HG03378 (cell line): Measurements from ENCODE around the gene C1QTNF6.
"Not testable (repeated sequence)": the region's sequence is repeated elsewhere in the genome, so short reads cannot be mapped to it uniquely, and the experiment has no call there.

Experiments used
- ATAC-seq: cut with Tn5 transposase; IDR thresholded peaks from one replicate; pipeline ENCODE4 v1.9.1; 2021; ENCODE audit warnings: mild to moderate bottlenecking, moderate library complexity; ENCODE audit not compliant: unreplicated experiment

C1QTNF6 gene

DNA sequence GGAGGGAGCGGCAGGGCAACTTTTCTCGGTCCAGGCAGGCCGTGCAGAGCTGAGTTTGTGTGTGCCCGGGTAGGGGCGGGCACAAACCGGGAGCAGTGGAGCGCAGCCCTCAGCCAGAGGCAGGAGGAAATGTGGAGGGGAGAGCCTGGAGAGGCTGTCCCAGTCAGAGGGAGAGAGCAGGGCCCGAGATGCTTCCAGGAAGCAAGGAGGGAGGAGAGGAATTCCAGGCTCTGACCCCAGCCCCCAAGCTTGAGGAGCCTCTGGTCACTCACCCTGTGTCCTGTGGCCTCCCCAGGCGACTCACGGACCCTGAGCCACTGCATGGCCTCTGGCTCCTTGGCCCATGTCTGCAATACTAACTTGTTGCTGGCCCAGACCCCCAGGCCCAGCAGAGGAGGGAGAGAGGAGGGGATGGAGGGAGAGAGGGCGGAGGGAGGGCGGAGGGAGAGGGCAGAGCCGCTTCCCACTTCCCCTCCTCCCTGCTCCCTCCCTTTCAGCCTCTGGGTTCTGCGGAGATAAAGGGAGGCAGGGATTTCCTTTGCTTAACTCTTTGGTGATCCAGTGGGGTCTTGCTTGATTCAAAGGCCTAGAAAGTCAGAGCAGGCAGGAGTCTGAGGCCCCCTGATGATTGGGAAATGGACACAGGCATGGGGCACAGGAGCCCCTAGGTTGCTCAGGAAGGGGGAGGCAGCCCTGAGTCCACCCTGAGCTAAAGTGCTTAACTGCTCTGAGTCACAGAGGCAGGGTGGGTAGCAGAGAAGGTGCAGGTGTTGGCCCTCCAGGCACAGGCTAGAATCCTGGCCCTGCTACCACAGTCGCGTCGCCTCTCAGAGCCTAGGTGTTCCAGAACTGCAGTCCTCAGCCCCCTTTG, at the start of gene C1QTNF6:
C1QTNF6 (minus strand) TSS at position 357 of the 871 bp plus-strand sequence; CDS start at position 323, 34 bp downstream.
- no peak for ATAC-seq

DNA sequence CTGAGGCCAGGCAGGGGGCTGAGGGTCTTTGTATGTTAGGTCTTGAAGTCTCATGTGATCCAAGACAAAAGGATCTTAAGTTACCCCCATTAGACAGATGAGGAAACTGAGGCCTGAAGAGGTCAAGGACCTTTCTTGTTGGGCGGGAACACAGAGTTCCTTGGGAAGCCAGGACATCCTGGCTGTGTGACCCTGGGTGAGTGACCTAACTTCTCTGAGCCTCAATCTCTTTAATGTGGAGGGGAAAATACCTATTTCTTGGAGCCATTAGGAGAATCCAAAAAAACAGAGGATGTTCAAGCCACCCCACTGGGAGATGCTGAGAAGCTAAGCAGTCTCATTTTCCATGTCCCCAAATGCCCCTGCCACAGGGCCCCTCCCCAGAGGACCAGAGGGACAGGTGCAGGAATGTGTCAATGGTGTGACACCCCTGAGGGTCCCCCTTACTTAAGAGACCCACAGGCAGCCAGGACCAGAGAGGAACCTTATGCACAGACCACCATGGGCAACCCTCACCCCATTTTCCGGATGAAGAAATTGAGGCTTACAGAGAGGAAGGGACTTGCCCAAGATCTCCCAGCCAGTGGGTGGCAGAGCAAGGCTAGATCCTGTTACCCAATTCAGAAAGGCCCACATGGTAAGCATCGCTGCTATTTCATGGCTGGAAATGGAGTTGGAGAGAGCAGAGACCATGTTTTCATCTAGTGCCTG, 48.0 kb upstream of the C1QTNF6 start:
- ATAC-seq = no peak

DNA sequence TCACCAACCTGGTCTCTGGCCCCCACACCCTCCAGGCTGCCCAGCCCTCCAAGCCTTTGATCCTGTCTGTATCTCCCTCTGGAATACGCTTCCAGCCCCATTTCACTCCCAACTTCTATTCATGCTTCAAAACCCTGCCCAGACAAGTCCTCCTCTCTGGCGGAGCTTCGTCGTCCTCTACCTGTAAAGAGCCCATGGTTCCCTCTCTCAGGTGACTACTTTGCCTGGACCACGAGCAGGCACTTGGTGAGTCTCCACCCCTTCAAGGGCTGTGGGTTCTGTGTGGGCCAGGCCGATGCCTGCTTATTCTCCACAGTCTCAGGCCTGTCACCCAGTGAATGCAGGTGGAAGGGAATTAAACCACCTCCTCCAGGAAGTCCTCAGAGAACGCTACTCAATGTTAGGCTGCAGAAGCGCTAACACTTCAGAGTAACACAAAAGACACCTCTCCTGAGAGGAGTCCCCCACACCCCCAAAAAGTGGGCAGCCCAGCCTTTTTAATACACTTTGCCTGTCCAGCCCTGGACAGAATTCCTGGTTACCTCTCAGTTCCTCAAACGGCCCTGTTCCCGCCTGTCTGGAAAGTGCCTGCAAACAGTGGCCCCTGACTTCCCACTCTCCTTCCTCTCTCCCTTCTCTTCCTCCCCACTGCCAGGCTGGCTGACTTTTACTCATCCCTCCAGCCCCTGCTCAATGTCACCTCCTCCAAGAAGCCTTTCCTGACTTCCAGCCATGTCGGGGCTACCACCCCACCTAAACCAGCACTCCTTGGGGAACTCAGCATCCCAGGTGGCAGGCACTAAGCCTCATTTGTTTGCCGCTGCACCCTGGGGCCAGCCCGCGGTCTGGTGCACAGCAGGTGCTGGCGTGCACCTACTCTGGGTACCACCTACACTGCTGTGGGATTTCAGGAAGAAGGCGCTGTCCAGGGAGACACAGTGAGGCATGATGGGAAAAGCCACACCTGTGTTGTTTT, 47.0 kb upstream of the C1QTNF6 start:
- no peak for ATAC-seq

DNA sequence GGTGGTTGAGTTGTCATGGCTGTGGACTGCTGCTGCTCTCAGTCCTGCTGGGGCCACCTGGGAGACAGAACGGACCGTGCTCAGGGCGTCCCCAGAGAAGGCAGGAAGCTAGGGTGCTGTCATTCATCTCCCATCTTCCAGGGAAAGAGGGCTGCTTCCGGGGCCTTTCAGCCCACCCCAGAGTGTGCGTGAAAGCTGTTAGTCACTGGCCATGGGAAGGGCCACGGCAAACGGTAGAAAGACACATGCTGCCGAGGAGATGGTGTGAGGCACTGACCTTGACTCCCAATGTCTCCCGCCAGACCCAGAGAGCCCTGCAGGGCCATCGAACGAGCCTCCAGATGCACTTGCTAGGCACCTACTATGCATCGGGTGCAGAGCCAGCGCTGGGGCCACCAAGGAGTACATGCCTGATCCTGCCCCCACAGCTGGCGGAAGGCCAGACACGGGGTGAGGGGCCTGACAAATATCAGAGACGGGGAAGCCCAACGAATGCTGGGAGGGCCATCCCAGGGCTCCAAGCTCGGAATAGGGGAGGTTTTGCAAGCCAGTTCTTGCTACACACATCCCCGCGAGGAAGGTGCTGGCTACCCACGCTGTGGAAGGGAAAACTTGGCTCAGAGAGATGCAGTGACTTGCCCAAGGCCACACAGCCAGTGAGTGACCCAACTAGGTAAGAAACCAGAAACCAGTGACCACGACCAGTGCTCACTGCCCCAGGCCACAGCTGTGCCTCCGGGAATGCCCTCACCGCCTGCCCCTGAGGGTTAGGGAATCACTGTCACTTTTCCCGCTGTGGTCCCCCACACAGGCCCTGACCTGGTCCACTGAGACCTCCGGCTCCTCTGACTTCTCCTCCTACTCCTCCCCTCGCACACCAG, 45.9 kb upstream of the C1QTNF6 start:
- ATAC-seq = no peak

DNA sequence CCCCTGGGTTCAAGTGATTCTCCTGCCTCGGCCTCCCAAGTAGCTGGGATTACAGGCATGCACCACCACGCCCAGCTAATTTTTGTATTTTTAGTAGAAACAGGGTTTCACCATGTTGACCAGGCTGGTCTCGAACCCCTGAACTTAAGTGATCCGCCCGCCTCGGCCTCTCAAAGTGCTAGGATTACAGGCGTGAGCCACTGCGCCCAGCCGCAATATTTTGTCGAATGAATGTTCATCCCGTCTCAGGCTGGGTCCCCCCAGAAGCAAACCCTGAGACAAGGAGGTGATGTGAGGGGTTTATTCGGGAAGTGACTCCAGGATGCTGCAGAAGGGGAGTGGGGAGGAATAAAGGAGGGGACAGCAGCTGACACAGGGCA, 45.3 kb upstream of the C1QTNF6 start:
- ATAC-seq = not testable (repeated sequence)

DNA sequence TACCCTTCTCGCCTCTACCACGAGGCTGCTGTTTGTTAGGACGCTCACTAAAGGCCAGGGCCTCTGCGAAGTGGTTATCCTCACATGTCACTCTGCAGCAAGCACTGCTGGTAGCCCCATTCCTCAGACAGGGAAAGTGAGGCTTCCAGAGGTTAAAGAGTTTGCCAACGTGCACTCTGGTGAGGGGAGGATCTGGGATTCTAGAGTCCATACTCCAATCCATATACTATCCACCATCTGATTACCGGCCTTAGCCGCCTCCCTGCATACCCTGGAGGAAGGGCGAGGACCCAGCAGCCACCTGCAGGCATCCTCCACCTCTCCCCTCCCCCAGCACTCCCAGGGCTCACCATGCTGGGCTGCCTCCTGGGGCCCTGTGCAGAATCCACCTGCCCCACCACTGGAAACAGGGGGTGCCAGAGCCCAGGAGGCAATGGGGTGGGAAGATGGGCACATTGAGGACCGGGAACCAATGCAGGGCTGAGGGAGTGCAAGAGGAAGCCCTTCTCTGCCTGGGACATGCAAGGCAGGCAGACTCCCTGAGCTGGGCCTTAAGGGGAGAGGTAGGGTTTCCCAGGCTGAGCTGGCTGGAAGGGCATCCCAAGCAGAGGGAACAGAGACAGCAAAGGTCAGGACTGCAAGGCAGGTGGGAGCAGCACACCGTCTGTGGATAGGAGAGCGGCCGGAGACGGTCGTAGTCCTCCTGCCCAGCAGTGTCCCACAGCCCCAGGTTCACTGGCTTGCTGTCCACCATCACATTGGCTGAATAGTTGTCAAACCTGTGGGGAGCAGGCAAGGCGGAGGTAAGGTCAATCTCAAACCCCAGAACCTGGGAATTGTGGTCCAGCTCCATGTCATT, 44.3 kb upstream of the C1QTNF6 start:
- no peak for ATAC-seq

DNA sequence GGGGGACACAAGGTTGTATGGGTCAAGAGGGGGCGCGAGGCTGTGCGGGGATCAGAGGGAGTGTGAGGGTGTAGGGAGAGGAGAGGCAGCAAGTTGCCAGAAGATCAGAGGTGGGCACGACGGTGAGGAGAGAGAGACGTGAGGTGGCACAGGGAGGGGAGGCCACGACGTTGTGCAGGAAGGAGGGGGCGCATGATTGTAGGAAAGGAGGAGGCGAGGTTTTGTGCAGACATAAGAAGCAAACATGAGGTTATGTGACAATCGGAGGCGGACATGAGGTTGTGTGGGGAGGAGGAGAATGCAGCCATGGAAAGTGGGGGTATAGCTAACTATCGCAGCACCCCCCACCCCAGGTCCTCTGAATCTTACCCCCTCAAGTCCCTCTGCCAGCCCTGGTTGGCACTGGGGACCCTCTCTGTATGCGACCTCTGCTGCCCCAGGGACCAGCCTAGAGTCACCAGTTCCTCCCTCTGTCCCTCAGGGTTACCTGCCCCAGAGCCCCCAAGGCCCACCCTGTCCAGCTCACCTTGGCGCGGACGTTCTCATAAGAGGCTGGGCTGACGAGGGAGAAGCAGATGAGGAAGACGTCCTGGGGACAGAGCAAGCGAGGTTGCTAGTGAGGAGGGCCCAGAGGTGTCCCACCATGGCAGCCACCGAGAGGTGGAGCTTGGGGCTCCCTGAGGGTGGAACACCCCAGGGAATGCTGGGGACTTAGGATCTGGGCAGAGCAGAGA, 43.5 kb upstream of the C1QTNF6 start:
- ATAC-seq = no peak

DNA sequence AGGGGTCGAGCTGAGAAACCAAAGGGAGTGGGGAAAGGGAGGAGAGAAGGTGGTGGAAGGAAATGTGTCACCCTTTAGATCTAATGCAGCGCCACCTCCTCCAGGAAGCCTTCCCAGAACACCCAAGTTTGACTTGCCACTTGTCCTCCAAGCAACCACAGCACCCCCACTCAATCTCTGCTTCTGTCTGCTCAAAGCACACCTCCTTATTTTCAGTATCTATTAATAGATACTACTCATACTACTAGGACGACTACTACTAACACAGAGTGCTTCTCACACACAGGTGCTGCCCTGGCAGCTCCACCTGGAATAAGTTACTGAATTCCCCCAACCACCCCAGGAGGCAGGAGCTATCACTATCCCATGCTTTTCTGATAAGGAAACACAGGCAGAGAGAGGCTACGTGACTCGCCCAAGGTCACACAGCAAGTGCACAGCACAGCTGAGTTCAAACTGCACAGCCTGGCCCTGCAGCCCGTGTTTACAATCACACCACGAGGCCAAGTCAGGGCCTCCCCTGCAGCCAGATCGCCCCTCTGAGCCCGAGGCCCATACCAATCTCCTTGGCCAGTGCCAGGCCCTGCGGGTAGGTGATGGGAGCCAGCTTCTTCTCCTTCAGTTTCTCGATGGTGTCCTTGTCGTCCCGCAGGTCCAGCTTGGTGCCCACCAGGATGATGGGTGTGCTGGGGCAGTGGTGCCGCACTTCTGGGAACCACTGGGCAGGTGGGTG, 42.8 kb upstream of the C1QTNF6 start:
- ATAC-seq = peak; percentile 52

DNA sequence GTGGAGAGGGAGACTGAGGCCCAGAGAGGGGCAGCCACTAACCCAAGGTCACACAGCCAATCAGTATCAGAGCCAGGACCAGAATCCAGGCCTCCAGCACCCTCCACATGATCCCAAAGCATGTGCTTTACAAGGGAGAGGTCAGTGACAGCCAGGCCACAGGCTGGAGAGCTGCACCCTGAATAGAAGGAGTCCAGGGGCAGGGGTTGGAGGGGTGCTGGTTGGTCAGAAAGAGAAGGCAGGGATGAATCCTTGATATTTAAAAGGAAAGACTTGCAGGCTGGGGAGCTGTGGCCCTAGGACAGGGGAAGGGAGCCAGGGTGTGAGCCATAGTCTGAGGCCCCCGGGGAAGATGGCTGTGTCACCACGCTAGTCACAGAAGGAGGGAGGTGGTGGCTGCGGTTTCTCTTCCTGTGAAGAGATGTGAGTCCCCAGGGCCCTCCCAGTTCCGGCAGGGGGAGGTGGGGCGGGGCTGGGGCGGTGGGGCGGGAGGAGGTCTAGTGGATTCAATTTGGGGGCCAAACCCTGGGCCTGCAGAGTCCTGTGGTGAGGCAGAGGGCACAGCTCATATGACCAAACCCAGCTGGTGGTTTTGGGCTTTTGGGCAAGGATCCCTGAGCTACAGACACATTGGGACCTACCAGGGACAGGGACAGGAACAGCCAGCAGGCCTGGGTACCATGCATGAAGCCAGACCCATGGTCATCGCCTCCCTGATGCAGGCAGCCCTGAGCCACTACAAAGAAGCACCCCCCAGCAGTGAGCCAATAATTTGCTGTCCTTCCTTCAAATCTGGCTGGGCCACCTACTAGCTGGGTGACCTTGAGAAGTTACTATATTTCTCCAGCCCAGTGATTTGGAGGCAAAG, 42.0 kb upstream of the C1QTNF6 start:
- no peak for ATAC-seq

DNA sequence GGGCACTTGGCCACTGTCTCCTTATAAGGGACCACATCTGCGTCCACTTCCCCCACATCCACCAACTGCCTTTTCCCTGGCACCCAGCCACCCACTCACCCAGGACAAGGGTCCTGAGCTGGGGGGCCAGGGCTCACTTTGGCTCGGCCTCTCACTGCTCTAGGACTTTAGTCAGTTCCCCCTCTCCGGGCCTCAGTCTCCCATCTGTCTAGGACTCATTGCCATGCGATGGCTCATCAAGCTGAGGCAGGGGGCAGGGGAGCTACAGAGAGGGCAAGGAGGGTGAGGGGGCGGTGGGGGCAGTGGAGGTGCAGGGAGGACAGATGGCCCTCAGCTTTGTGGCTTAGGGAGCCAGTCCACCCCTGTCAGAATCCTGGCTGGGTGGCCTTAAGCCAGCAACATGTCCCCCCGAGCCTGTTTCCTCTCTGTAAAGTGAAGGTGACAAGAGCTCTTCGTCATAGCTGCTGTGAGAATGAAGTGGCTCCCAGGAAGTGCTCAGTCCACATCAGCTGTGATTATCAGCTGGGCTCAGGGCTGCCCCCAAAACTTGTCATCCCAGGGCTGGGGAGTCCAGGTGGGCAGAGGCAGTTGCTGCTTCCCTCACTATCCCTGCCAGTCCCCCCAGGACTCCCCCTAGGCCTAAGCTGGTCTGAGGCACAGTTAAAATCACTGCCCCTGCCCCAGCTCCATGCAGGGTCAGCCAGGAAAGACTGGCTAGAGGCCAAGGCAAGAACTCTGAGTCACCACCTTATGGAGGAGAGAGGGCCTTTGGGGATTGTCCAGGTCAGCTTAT, 41.2 kb upstream of the C1QTNF6 start:
- no peak for ATAC-seq

DNA sequence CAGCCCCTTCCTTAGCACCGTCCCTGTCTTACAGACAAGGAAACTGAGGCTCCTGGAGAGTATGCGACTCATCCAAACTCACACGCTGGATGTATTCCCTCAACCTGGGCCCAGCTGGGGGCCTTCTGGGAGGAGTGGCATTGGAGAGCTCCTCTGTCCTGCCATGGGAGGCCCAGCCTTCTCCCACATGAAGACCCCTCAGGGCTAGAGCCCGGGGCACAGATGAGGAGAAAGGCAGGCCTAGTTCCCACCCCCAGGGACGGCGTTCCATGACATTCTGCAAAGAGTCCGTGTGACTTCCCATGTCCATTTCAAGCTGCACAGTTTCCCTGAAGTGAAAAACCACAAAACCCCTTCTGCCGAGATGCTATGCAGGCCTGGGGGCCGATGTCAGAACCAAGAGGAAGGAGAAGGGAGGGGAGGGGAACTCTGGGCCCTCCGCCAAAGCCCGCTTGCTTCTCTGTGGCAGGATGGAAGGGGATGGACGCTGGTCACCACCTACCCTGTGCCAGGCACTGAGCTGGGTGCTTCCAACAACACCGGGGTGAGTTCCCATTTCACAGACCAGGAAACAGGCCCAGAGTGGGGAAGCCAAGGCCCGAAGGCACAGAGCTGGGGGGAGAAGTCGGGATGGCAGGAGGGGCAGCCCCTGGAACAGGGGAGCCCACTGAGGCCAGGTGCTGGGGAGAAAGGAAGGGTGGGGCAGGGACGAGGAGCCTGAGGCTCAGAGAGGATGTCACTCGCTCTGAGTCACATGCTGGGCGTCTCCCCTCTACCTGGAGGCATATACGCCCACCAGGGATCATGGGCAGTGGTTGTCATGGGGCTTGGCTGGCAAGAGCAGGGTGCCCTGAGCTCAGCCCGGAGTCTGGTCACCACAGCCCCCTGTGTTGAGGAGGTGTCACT, 40.3 kb upstream of the C1QTNF6 start:
- ATAC-seq = no peak

DNA sequence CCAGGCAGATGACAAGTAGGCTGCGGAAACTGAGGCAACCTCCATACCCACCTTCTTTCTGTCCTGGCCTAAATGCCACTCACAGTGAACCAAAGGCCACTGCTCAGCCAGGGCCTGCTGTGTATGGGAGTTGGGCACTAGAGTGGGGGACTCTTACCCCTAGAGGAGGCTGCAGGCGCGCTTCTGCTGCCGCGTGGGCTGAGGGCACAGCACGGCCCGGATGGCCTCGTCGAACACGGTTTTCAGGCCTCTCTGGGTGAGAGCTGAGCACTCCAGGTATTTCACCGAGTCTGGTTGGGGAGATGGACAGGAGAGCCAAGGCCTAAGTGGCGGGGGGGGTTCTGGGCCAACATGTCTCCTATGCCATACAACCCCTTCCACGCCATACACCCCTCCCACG, 38.5 kb upstream of the C1QTNF6 start:
- no peak for ATAC-seq

DNA sequence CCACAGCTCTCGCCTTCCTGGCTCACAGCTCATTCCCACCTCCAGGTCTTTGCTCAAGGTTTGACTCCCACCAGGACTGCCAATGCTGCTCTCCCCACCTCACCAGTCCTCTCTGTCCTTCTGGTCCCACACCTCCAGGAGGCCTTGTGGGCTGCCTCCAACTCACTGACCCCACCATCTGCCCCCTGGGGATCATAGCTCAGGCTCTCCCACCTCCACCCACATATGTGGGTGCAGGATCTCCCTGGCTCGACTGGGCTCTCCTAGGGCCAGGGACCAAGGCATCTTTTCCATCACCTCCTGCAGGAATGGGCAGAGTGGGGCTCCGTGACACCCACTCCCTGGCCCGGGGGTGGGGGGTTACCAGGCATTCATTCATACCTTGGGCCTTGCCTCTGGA, 38.0 kb upstream of the C1QTNF6 start:
- ATAC-seq = no peak

DNA sequence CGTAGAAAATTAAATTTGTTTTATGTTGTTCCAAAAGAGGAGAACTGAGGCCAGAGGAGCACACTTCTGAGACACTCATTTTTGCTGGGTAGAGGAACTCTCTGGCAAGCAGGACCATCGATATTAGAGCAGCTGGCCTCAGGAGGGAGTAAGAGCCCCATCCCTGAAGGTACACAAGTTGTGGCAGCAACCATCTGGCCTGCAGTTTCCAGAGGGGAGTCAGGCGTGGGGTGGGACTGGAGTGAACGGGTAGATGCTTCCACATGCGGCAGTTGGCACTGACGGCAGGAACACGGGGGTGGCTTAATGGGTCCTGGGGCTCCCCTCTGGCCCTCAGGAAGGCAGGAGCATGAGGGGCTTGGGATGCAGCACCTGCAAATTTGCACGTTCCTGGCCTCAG, 37.4 kb upstream of the C1QTNF6 start:
- no peak for ATAC-seq
